Common myeloid progenitor, CD34-positive (primary cell): ENCODE data around the gene LYPLAL1.

Source experiments
- CTCF ChIA-PET: fragments of 350-600 bp; sonication (Branson Sonifier 250); formaldehyde crosslinking; loops from one replicate; lab custom pipeline; 2021; ENCODE audit warnings: antibody characterized with exemption; lab: Charles Lee
- POLR2A ChIA-PET: fragments of 350-600 bp; sonication (Branson Sonifier 250); formaldehyde crosslinking; loops from one replicate; lab custom pipeline; 2021; ENCODE audit warnings: antibody characterized with exemption; lab: Charles Lee
- DNase-seq, 3 donors: peaks; one replicate each; pipeline versions ENCODE4 v3.0.0 to v3.0.0-alpha.2; 2013
- H3K27ac ChIP-seq, 2 experiments: 1 replicate in 1 of 2; 2 replicates in 1 of 2; pipeline ENCODE4 v1.7.0; 2013; ENCODE audit warnings: inconsistent platforms in 2 of 2, low read length in 2 of 2, mild to moderate bottlenecking in 2 of 2, low read depth in 1 of 2, moderate library complexity in 1 of 2; ENCODE audit not compliant: severe bottlenecking in 2 of 2, insufficient read depth in 1 of 2, poor library complexity in 1 of 2
- H3K27me3 ChIP-seq, 5 experiments: replicated peaks in 2 of 5; 1 replicate in 3 of 5; 2 replicates in 2 of 5; pipeline versions ENCODE4 v1.6.1 to v1.7.0; 2013; ENCODE audit warnings: low read length in 4 of 5, mild to moderate bottlenecking in 2 of 5, moderate library complexity in 2 of 5, inconsistent platforms in 1 of 5; ENCODE audit not compliant: insufficient read depth in 5 of 5, control insufficient read depth in 4 of 5
- H3K36me3 ChIP-seq, 4 experiments: 1 replicate in 2 of 4; 2 replicates in 2 of 4; pipeline versions ENCODE4 v1.6.1 to v1.7.0; 2013; ENCODE audit warnings: low read length in 3 of 4, control low read depth in 1 of 4, mild to moderate bottlenecking in 1 of 4; ENCODE audit not compliant: control insufficient read depth in 4 of 4, insufficient read depth in 4 of 4
- H3K4me1 ChIP-seq, 4 experiments: 1 replicate in 3 of 4; 2 replicates in 1 of 4; pipeline versions ENCODE4 v1.6.1 to v1.7.1; 2013; ENCODE audit warnings: low read length in 3 of 4, mild to moderate bottlenecking in 3 of 4, control low read depth in 1 of 4, inconsistent platforms in 1 of 4, moderate library complexity in 1 of 4; ENCODE audit not compliant: control insufficient read depth in 4 of 4, insufficient read depth in 4 of 4; ENCODE audit errors: control extremely low read depth in 1 of 4
- H3K4me3 ChIP-seq, 7 experiments: 1 replicate in 4 of 7; 2 replicates in 3 of 7; pipeline versions ENCODE4 v1.5.1 to v1.7.0; 2013; ENCODE audit warnings: mild to moderate bottlenecking in 7 of 7, low read length in 6 of 7, moderate library complexity in 6 of 7, inconsistent platforms in 2 of 7, low read depth in 2 of 7, control low read depth in 1 of 7; ENCODE audit not compliant: insufficient read depth in 4 of 7, control insufficient read depth in 1 of 7; ENCODE audit errors: extremely low read depth in 1 of 7
- H3K9me3 ChIP-seq, 5 experiments: 1 replicate in 4 of 5; 2 replicates in 1 of 5; pipeline versions ENCODE4 v1.6.1 to v1.7.1; 2013; ENCODE audit warnings: low read length in 4 of 5, mild to moderate bottlenecking in 2 of 5, inconsistent platforms in 1 of 5, low read depth in 1 of 5, moderate library complexity in 1 of 5; ENCODE audit not compliant: control insufficient read depth in 4 of 5, insufficient read depth in 2 of 5; ENCODE audit errors: control extremely low read depth in 1 of 5
- WGBS: methylation state at CpG from one replicate; pipeline ENCODE4 v1.1.5; 2013; ENCODE audit not compliant: insufficient coverage; 5-methylcytosine and 5-hydroxymethylcytosine counted together

The LYPLAL1 gene

GRCh38 chr1:219175212-219175564 lies 1.5 kb downstream of the LYPLAL1 start:
- Histone ChIP-seq H3K4me1 (peaks cover 10 to 26% (median 13%) of the 10 kb centered on the region in 4 experiments), H3K36me3 (peaks cover 0 to 21% (median 5%) of the 10 kb centered on the region in 4 experiments), H3K27ac (peak overlapping the region; percentile 77 to 90), H3K9me3 (no peaks in the 10 kb centered on the region), H3K27me3 (no peaks in the 10 kb centered on the region), H3K4me3 (peak overlapping the region in 6 of 7 experiments; percentile 81 to 94 (median 86))
- no CpG with 5 or more reads among the region's 3 CpGs for WGBS
- CTCF ChIA-PET = interaction anchor here (1.1 to 1.4 kb wide), 2 partner anchors 25 to 92 kb away, joined by 3 read pairs; no protein-coding TSS in a partner anchor
- POLR2A ChIA-PET = no interaction called here
- DNase-seq = no peak

GRCh38 chr1:219176168-219176567 lies 2.5 kb downstream of the LYPLAL1 start:
- H3K4me3 ChIP-seq = no peak overlapping the region
- H3K9me3 ChIP-seq = no peaks in the 10 kb centered on the region
- CTCF ChIA-PET = interaction anchor here (1.8 to 2.1 kb wide), 2 partner anchors 11 to 26 kb away, joined by 4 to 5 read pairs; no protein-coding TSS in a partner anchor
- peaks cover 10 to 26% (median 13%) of the 10 kb centered on the region in 4 experiments for H3K4me1 ChIP-seq
- H3K27ac ChIP-seq = no peak overlapping the region
- WGBS = 98% methylated on average over 3 of the region's 4 CpGs
- DNase-seq = no peak
- no peaks in the 10 kb centered on the region for H3K27me3 ChIP-seq
- POLR2A ChIA-PET = no interaction called here
- H3K36me3 ChIP-seq = peaks cover 0 to 21% (median 7%) of the 10 kb centered on the region in 4 experiments

- H3K27ac ChIP-seq = no peak overlapping the region
- H3K4me3 ChIP-seq = no peak overlapping the region
- no peaks in the 10 kb centered on the region for H3K9me3 ChIP-seq
- WGBS = 100% methylated on average over 3 of the region's 3 CpGs
- peaks cover 10 to 26% (median 13%) of the 10 kb centered on the region in 4 experiments for H3K4me1 ChIP-seq
- H3K36me3 ChIP-seq = peaks cover 0 to 26% (median 13%) of the 10 kb centered on the region in 4 experiments
- no peak for DNase-seq
- H3K27me3 ChIP-seq = no peaks in the 10 kb centered on the region
- ChIA-PET CTCF (interaction anchor here (1.1 to 2.1 kb wide), 2 partner anchors 11 to 25 kb away, joined by 4 read pairs; no protein-coding TSS in a partner anchor), POLR2A (no interaction called here)
Measured at GRCh38 chr1:219177363-219177762, 3.7 kb downstream of the LYPLAL1 start.

- H3K9me3 ChIP-seq = no peaks in the 10 kb centered on the region
- H3K4me3 ChIP-seq = no peak overlapping the region
- H3K36me3 ChIP-seq = peaks cover 0 to 27% (median 17%) of the 10 kb centered on the region in 4 experiments
- H3K27me3 ChIP-seq = no peaks in the 10 kb centered on the region
- CTCF ChIA-PET = interaction anchor here (1.1 to 2.1 kb wide), 2 partner anchors 11 to 24 kb away, joined by 4 read pairs; no protein-coding TSS in a partner anchor
- no peak for DNase-seq
- WGBS = 100% methylated on average over 1 of the region's 1 CpG
- POLR2A ChIA-PET = no interaction called here
- H3K4me1 ChIP-seq = peaks cover 10 to 26% (median 13%) of the 10 kb centered on the region in 4 experiments
- H3K27ac ChIP-seq = no peak overlapping the region
Measured at GRCh38 chr1:219177940-219178339, 4.3 kb downstream of the LYPLAL1 start.

- Histone ChIP-seq H3K4me3 (no peak overlapping the region), H3K27me3 (no peaks in the 10 kb centered on the region), H3K9me3 (peaks cover 0 to 3% (median 0%) of the 10 kb centered on the region in 5 experiments), H3K36me3 (peaks cover 4 to 30% (median 20%) of the 10 kb centered on the region in 4 experiments), H3K4me1 (peaks cover 7 to 17% (median 9%) of the 10 kb centered on the region in 4 experiments), H3K27ac (no peak overlapping the region)
- no peak for DNase-seq
- ChIA-PET CTCF (interaction anchor here (1.0 kb wide), 1 partner anchor 9 kb away, joined by 3 read pairs; no protein-coding TSS in a partner anchor), POLR2A (no interaction called here)
Measured at GRCh38 chr1:219179293-219179692, 5.6 kb downstream of the LYPLAL1 start.

- no CpG with 5 or more reads among the region's 1 CpG for WGBS
- DNase-seq = no peak
- H3K27ac ChIP-seq = no peak overlapping the region
- CTCF ChIA-PET = no interaction called here
- peaks cover 1 to 9% (median 4%) of the 10 kb centered on the region in 4 experiments for H3K4me1 ChIP-seq
- peaks cover 0 to 10% (median 2%) of the 10 kb centered on the region in 5 experiments for H3K9me3 ChIP-seq
- H3K27me3 ChIP-seq = no peaks in the 10 kb centered on the region
- POLR2A ChIA-PET = no interaction called here
- peaks cover 4 to 38% (median 14%) of the 10 kb centered on the region in 4 experiments for H3K36me3 ChIP-seq
- H3K4me3 ChIP-seq = no peak overlapping the region
Measured at GRCh38 chr1:219184337-219184736, 10.7 kb downstream of the LYPLAL1 start.

GRCh38 chr1:219185486-219186117 lies 11.9 kb downstream of the LYPLAL1 start:
- Histone ChIP-seq H3K27me3 (no peaks in the 10 kb centered on the region), H3K27ac (no peak overlapping the region), H3K4me1 (peaks cover 0 to 10% (median 6%) of the 10 kb centered on the region in 4 experiments), H3K4me3 (no peak overlapping the region), H3K36me3 (peaks cover 4 to 33% (median 10%) of the 10 kb centered on the region in 4 experiments), H3K9me3 (peaks cover 0 to 10% (median 2%) of the 10 kb centered on the region in 5 experiments)
- DNase-seq = no peak
- ChIA-PET CTCF (no interaction called here), POLR2A (interaction anchor here (0.6 kb wide), 1 partner anchor 1029 kb away, joined by 4 read pairs; no protein-coding TSS in a partner anchor)
- 100% methylated on average over 3 of the region's 3 CpGs for WGBS
